HepG2 (cell line): ENCODE data around the gene GFOD1. TPM values are rescaled to one million over a fixed set of nuclear protein-coding genes. Genes with fewer than 3 reads are reported as not detected.

Experiments
- BRCA1 ChIP-seq: sonication (generic); formaldehyde crosslinking; IDR thresholded peaks from 2 replicates; pipeline ENCODE4 v1.4.0; 2020; ENCODE audit warnings: missing genetic modification reagents
- HCFC1 ChIP-seq: fragments of 150-350 bp; IDR thresholded peaks from 2 replicates; pipeline ENCODE4 v1.6.1; 2014; ENCODE audit warnings: low read depth, low read length
- HMGXB4 ChIP-seq, 2 experiments: sonication (generic) in 1 of 2; formaldehyde crosslinking in 1 of 2; IDR thresholded peaks; 2 replicates each; pipeline versions ENCODE4 v1.4.0 to v1.6.1; 2018 to 2020; ENCODE audit warnings: missing genetic modification reagents in 2 of 2, borderline replicate concordance in 1 of 2, low read depth in 1 of 2, mild to moderate bottlenecking in 1 of 2, missing biosample characterization in 1 of 2
- ISX ChIP-seq: sonication (generic); formaldehyde crosslinking; conservative IDR thresholded peaks from 2 replicates; pipeline ENCODE4 v1.5.0; 2020; ENCODE audit warnings: missing genetic modification reagents
- MTF2 ChIP-seq: sonication (generic); formaldehyde crosslinking; IDR thresholded peaks from 2 replicates; pipeline ENCODE4 v1.5.0; 2020; ENCODE audit warnings: missing genetic modification reagents, borderline replicate concordance
- NKX3-1 ChIP-seq: sonication (generic); formaldehyde crosslinking; IDR thresholded peaks from 2 replicates; pipeline ENCODE4 v1.5.0; 2020; ENCODE audit warnings: missing genetic modification reagents
- PAF1 ChIP-seq: IDR thresholded peaks from 2 replicates; pipeline ENCODE4 v1.6.1; 2016; ENCODE audit warnings: missing genetic modification reagents, missing compliant biosample characterization
- RCOR2 ChIP-seq: IDR thresholded peaks from 2 replicates; pipeline ENCODE4 v1.6.1; 2016; ENCODE audit warnings: missing biosample characterization, missing genetic modification reagents
- SAFB2 ChIP-seq: sonication (generic); formaldehyde crosslinking; IDR thresholded peaks from 2 replicates; pipeline ENCODE4 v1.5.1; 2020; ENCODE audit warnings: missing genetic modification reagents, low read depth, mild to moderate bottlenecking, borderline replicate concordance
- ZBTB21 ChIP-seq: sonication (generic); formaldehyde crosslinking; IDR thresholded peaks from 2 replicates; pipeline ENCODE4 v1.4.0; 2020; ENCODE audit warnings: missing genetic modification reagents
- ZNF333 ChIP-seq: sonication (generic); formaldehyde crosslinking; IDR thresholded peaks from 2 replicates; pipeline ENCODE4 v1.4.0; 2020; ENCODE audit warnings: mild to moderate bottlenecking, missing genetic modification reagents, borderline replicate concordance
- ZNF34 ChIP-seq: sonication (generic); formaldehyde crosslinking; IDR thresholded peaks from 2 replicates; pipeline ENCODE4 v1.4.0; 2020; ENCODE audit warnings: mild to moderate bottlenecking, missing genetic modification reagents, borderline replicate concordance
- ZNF816 ChIP-seq: sonication (generic); formaldehyde crosslinking; IDR thresholded peaks from 2 replicates; pipeline ENCODE4 v1.8.0; 2022; ENCODE audit warnings: missing genetic modification reagents, mild to moderate bottlenecking, borderline replicate concordance
- polyA plus RNA-seq, 8 experiments: library from polyadenylated mRNA; depleted of rRNA in 3 of 8; stranded (reverse) in 7 of 8; unstranded in 1 of 8; fragments of >200 nt; fragmentation: Illumina TruSeq in 4 of 8; extraction: Trizol in 4 of 8; gene quantifications; 2 replicates each; pipeline versions ENCODE4 v1.2.1 to v1.2.3, GENCODE V29; 2011 to 2016; ENCODE audit warnings: low read depth in 4 of 8, missing spikeins in 1 of 8, mixed read lengths in 1 of 8; ENCODE audit not compliant: insufficient read depth in 1 of 8
- total RNA-seq, 5 experiments: library from RNA; depleted of rRNA; stranded (reverse); fragments of >200 nt; fragmentation: Illumina TruSeq; extraction: Trizol; gene quantifications; 2 replicates each; pipeline ENCODE4 v1.2.3, GENCODE V29; 2016; ENCODE audit warnings: low read depth in 1 of 5
- TF ChIP-seq, protein P1 (sequence below): sonication (generic); formaldehyde crosslinking; IDR thresholded peaks from 2 replicates; pipeline ENCODE4 v1.4.0; 2020; ENCODE audit warnings: missing genetic modification reagents
- TF ChIP-seq, protein P2 (sequence below): sonication (generic); formaldehyde crosslinking; IDR thresholded peaks from 2 replicates; pipeline ENCODE4 v1.5.1; 2020; ENCODE audit warnings: missing genetic modification reagents, mild to moderate bottlenecking, borderline replicate concordance
- TF ChIP-seq, protein P3 (sequence below): sonication (generic); formaldehyde crosslinking; IDR thresholded peaks from 2 replicates; pipeline ENCODE4 v1.8.1; 2023; ENCODE audit warnings: mild to moderate bottlenecking, missing genetic modification reagents
- TF ChIP-seq, protein P4 (sequence below): sonication (generic); formaldehyde crosslinking; IDR thresholded peaks from 2 replicates; pipeline ENCODE4 v1.5.0; 2020; ENCODE audit warnings: mild to moderate bottlenecking, missing genetic modification reagents

Gene GFOD1
- total and polyA plus RNA-seq, 2 of the 13 experiments (the other 11 are each of a cell fraction or from before 2014, with no cell fraction given), result 1.9 to 6.4 TPM

DNA sequence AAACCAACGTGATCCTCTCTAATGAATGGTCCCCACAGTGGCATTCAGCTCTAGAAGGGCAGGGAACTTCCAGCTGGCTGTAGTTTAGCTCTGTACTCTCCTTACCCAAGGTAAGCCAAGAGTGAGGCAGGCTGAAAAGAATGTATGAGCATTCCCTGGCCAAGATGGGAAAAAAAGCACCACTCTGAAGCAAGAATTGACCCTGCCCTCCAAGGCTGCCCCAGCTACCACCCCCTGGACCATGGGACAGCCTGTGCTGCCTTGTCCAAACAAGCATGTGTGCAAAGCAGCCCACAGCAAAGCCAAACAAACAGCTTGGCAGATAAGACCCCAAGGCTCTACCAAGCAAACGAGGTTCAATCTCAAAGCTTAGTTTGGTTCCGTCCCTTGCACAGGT, 73.9 kb downstream of the GFOD1 start (continued):
- TF ChIP-seq, protein P1, sequence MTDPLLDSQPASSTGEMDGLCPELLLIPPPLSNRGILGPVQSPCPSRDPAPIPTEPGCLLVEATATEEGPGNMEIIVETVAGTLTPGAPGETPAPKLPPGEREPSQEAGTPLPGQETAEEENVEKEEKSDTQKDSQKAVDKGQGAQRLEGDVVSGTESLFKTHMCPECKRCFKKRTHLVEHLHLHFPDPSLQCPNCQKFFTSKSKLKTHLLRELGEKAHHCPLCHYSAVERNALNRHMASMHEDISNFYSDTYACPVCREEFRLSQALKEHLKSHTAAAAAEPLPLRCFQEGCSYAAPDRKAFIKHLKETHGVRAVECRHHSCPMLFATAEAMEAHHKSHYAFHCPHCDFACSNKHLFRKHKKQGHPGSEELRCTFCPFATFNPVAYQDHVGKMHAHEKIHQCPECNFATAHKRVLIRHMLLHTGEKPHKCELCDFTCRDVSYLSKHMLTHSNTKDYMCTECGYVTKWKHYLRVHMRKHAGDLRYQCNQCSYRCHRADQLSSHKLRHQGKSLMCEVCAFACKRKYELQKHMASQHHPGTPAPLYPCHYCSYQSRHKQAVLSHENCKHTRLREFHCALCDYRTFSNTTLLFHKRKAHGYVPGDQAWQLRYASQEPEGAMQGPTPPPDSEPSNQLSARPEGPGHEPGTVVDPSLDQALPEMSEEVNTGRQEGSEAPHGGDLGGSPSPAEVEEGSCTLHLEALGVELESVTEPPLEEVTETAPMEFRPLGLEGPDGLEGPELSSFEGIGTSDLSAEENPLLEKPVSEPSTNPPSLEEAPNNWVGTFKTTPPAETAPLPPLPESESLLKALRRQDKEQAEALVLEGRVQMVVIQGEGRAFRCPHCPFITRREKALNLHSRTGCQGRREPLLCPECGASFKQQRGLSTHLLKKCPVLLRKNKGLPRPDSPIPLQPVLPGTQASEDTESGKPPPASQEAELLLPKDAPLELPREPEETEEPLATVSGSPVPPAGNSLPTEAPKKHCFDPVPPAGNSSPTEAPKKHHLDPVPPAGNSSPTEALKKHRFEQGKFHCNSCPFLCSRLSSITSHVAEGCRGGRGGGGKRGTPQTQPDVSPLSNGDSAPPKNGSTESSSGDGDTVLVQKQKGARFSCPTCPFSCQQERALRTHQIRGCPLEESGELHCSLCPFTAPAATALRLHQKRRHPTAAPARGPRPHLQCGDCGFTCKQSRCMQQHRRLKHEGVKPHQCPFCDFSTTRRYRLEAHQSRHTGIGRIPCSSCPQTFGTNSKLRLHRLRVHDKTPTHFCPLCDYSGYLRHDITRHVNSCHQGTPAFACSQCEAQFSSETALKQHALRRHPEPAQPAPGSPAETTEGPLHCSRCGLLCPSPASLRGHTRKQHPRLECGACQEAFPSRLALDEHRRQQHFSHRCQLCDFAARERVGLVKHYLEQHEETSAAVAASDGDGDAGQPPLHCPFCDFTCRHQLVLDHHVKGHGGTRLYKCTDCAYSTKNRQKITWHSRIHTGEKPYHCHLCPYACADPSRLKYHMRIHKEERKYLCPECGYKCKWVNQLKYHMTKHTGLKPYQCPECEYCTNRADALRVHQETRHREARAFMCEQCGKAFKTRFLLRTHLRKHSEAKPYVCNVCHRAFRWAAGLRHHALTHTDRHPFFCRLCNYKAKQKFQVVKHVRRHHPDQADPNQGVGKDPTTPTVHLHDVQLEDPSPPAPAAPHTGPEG, result no peak
- TF ChIP-seq, protein P2, sequence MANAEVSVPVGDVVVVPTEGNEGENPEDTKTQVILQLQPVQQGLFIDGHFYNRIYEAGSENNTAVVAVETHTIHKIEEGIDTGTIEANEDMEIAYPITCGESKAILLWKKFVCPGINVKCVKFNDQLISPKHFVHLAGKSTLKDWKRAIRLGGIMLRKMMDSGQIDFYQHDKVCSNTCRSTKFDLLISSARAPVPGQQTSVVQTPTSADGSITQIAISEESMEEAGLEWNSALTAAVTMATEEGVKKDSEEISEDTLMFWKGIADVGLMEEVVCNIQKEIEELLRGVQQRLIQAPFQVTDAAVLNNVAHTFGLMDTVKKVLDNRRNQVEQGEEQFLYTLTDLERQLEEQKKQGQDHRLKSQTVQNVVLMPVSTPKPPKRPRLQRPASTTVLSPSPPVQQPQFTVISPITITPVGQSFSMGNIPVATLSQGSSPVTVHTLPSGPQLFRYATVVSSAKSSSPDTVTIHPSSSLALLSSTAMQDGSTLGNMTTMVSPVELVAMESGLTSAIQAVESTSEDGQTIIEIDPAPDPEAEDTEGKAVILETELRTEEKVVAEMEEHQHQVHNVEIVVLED, result no peak
- TF ChIP-seq ZNF34 (CRISPR knock-in tag) (no peak), ZNF816 (CRISPR knock-in tag) (no peak), SAFB2 (no peak), NKX3-1 (CRISPR knock-in tag) (no peak), PAF1 (CRISPR knock-in tag) (no peak), BRCA1 (CRISPR knock-in tag) (no peak), RCOR2 (CRISPR knock-in tag) (peak; percentile 61; the same call in 1 of the 2 replicates), ZBTB21 (CRISPR knock-in tag) (no peak), HCFC1 (no peak), HMGXB4 (CRISPR knock-in tag; IDR thresholded peaks at IDR 0.05; ENCODE audit: borderline replicate concordance in 1 of 2, low read depth in 1 of 2) (no peak; a peak in 1 of 4 replicates), MTF2 (no peak), ISX (CRISPR knock-in tag) (no peak), ZNF333 (CRISPR knock-in tag) (no peak)
- TF ChIP-seq, protein P3, sequence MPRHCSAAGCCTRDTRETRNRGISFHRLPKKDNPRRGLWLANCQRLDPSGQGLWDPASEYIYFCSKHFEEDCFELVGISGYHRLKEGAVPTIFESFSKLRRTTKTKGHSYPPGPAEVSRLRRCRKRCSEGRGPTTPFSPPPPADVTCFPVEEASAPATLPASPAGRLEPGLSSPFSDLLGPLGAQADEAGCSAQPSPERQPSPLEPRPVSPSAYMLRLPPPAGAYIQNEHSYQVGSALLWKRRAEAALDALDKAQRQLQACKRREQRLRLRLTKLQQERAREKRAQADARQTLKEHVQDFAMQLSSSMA (CRISPR knock-in tag), result no peak
- TF ChIP-seq, protein P4, sequence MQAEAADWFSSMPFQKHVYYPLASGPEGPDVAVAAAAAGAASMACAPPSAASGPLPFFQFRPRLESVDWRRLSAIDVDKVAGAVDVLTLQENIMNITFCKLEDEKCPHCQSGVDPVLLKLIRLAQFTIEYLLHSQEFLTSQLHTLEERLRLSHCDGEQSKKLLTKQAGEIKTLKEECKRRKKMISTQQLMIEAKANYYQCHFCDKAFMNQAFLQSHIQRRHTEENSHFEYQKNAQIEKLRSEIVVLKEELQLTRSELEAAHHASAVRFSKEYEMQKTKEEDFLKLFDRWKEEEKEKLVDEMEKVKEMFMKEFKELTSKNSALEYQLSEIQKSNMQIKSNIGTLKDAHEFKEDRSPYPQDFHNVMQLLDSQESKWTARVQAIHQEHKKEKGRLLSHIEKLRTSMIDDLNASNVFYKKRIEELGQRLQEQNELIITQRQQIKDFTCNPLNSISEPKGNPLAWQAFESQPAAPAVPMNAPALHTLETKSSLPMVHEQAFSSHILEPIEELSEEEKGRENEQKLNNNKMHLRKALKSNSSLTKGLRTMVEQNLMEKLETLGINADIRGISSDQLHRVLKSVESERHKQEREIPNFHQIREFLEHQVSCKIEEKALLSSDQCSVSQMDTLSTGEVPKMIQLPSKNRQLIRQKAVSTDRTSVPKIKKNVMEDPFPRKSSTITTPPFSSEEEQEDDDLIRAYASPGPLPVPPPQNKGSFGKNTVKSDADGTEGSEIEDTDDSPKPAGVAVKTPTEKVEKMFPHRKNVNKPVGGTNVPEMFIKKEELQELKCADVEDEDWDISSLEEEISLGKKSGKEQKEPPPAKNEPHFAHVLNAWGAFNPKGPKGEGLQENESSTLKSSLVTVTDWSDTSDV (CRISPR knock-in tag), result no peak
